ENCODE results near the gene THBS3. TPM values are rescaled to one million over a fixed set of nuclear protein-coding genes. Genes with fewer than 3 reads are reported as not detected.
A peak's percentile ranks its signal among the peaks of the same experiment; 100 is the strongest.

THBS3 gene
- total RNA-seq, 1 donor from 2014 or later, result 40.3 TPM

DNA sequence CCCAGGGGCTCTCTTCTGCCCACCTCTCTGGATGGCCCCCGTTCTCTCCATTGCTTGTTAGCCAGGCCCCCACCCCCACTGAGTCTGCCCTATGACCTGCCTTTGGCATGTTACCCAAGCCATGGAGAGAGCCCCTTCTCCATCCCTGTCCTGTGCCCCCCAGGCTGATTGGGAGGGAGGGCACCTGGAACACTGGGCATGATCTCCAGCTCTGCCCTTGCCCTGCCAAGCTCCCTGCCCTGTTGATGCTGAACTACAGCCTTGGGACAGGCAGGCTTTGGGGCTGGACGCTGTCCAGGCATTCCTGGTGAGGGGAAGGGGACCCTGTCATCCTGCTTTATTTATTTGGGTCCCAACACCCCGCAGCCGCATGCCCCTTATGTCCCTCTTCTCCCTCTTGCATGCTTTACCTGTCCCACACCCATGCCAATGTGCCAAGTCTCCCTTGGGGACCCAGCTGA is 23.3 kb downstream of the THBS3 start:
- no peaks in the 10 kb centered on the region for H3K4me1 ChIP-seq
- no peak overlapping the region for H3K27ac ChIP-seq
- TF ChIP-seq, protein P1, sequence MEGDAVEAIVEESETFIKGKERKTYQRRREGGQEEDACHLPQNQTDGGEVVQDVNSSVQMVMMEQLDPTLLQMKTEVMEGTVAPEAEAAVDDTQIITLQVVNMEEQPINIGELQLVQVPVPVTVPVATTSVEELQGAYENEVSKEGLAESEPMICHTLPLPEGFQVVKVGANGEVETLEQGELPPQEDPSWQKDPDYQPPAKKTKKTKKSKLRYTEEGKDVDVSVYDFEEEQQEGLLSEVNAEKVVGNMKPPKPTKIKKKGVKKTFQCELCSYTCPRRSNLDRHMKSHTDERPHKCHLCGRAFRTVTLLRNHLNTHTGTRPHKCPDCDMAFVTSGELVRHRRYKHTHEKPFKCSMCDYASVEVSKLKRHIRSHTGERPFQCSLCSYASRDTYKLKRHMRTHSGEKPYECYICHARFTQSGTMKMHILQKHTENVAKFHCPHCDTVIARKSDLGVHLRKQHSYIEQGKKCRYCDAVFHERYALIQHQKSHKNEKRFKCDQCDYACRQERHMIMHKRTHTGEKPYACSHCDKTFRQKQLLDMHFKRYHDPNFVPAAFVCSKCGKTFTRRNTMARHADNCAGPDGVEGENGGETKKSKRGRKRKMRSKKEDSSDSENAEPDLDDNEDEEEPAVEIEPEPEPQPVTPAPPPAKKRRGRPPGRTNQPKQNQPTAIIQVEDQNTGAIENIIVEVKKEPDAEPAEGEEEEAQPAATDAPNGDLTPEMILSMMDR (IDR thresholded peaks at IDR 0.05), result no peak
- peaks cover 0 to 7% of the 10 kb centered on the region in 2 donors for H3K36me3 ChIP-seq
- no peaks in the 10 kb centered on the region for H3K27me3 ChIP-seq
- no peak overlapping the region for H3K4me3 ChIP-seq
- peak in 1 of 2 donors; percentile 5 for DNase-seq (ENCODE audit: low spot score in 2 of 2)
- no peaks in the 10 kb centered on the region for H3K9me3 ChIP-seq
- intact Hi-C loops (cut with DNase I), result no loop called here

DNA sequence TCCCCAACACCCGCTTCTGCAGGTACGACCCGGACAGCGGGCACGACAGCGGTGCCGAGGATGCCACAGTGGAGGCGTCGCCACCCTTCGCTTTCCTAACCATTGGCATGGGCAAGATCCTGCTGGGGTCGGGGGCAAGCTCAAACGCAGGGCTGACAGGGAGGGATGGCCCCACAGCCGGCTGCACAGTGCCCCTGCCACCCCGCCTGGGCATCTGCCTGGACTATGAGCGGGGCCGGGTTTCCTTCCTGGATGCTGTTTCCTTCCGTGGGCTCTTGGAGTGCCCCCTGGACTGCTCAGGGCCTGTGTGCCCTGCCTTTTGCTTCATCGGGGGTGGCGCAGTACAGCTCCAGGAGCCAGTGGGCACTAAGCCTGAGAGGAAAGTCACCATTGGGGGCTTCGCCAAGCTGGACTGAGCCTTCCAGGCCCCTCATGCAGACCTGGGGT is 23.9 kb downstream of the THBS3 start:
- Histone ChIP-seq H3K27ac (no peak overlapping the region), H3K9me3 (no peaks in the 10 kb centered on the region), H3K36me3 (peaks cover 0 to 8% of the 10 kb centered on the region in 2 donors), H3K4me3 (no peak overlapping the region), H3K27me3 (no peaks in the 10 kb centered on the region), H3K4me1 (no peaks in the 10 kb centered on the region)
- intact Hi-C loops (cut with DNase I), result no loop called here
- TF ChIP-seq, protein P1 (IDR thresholded peaks at IDR 0.05), result no peak
- DNase-seq (ENCODE audit: low spot score in 2 of 2), result peak in 1 of 2 donors; percentile 4

DNA sequence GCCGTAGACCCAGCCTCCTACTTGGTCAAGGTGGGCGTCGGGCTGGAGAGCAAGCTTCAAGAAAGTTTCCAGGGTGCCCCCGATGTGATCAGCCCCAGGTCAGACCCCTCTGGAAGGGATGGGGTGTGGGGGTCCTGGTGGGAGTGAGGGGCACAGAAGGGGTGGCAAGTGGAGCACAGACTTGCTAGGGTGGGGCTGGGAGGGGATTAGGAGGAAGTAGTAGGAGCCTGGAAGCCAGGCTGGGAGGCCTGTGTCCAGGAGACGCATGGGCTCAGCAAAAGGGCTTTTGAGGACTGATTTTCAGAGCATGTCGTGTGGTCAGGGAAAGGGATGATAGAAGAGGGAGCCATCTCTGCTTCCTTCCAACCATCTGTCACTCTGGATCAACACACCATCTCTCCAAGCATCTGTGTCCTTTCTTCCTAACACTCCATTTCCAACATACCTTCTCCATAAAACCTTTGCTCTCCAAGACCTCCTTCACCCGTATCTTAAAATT is 25.6 kb downstream of the THBS3 start:
- peaks cover 0 to 8% of the 10 kb centered on the region in 2 donors for H3K36me3 ChIP-seq
- H3K4me1 ChIP-seq, result no peaks in the 10 kb centered on the region
- H3K27ac ChIP-seq, result no peak overlapping the region
- TF ChIP-seq, protein P1 (IDR thresholded peaks at IDR 0.05), result no peak
- DNase-seq (ENCODE audit: low spot score in 2 of 2), result no peak
- H3K27me3 ChIP-seq, result no peaks in the 10 kb centered on the region
- H3K4me3 ChIP-seq, result no peak overlapping the region
- intact Hi-C loops (cut with DNase I), result no loop called here
- H3K9me3 ChIP-seq, result no peaks in the 10 kb centered on the region

DNA sequence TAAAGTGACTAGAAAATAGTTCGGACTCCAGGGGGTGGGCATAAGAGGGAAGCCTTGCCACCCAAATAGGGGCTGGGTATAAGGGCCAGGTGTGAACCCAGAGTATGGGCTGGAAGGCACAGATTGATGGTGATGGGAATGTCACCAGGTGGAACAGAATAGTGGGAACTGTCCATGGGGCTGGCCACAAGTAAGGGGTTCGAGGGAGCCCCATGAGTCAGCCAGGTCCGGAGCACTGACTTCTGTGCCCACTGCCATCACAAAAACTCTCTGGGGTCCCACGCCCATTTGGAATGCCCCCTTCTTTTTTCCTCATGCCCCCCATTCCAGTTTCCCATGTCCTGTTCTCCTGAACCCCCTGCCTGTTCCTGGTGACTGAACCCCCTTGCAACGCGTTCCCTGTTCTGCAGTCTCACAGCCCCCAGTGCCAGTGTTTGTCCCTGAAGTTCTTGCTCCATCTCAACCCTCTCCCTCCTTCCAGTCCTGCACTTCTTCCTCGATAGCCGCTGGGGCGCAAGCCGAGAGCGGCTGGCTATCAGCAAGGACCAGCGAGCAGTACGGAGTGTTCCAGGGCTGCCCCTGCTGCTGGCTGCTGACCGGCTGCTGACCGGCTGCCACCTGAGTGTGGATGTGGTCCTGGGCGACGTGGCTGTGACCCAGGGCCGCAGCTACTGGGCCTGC is 26.2 kb downstream of the THBS3 start:
- peak in 1 of 2 donors; percentile 57 for DNase-seq (ENCODE audit: low spot score in 2 of 2)
- peaks cover 0 to 8% of the 10 kb centered on the region in 2 donors for H3K36me3 ChIP-seq
- H3K9me3 ChIP-seq, result no peaks in the 10 kb centered on the region
- H3K4me1 ChIP-seq, result no peaks in the 10 kb centered on the region
- no peak overlapping the region for H3K27ac ChIP-seq
- no peak overlapping the region for H3K4me3 ChIP-seq
- TF ChIP-seq, protein P1 (IDR thresholded peaks at IDR 0.05), result no peak
- H3K27me3 ChIP-seq, result no peaks in the 10 kb centered on the region
- intact Hi-C loops (cut with DNase I), result no loop called here

DNA sequence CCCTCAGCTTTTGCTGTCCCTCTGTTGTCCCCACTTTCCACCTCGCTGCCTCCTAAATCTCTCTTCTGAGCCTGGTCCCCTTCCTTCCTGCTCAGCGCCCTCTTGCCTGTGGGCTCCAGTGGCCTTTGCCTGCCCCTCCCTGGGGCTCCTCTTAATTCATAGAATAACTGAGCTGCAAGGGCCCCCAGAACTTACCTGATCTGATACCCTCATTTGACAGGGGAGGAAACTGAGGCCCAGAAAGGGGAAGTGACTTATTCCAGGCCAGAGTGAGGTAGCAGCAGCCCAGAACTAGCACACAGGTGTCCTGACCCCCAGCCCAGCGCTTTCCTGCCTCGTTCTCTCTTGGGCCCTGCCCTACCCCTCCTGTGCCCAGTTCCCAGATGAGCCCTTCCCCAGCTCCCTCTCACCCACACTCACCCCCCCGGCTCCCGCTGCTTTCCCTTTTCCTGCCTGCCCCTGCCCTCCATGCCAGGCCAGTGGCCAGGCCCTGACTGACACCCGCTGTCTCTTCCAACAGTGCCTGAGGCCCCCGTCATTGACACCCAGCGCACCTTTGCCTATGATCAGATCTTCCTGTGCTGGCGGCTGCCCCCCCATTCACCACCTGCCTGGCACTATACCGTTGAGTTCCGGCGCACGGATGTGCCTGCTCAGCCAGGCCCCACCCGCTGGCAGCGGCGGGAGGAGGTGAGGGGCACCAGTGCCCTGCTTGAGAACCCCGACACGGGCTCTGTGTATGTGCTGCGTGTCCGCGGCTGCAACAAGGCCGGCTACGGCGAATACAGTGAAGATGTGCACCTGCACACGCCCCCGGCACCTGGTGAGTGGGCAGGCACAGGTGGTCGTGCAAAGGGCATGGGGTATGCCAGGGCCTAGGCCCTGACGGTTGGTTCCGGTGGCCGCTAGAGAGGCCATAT is 28.3 kb downstream of the THBS3 start:
- Histone ChIP-seq H3K9me3 (no peaks in the 10 kb centered on the region), H3K27ac (no peak overlapping the region), H3K36me3 (peaks cover 0 to 8% of the 10 kb centered on the region in 2 donors), H3K27me3 (no peaks in the 10 kb centered on the region), H3K4me1 (peaks cover 0 to 3% of the 10 kb centered on the region in 2 donors), H3K4me3 (no peak overlapping the region)
- intact Hi-C loops (cut with DNase I), result no loop called here
- DNase-seq (ENCODE audit: low spot score in 2 of 2), result peak in 1 of 2 donors; percentile 60
- TF ChIP-seq, protein P1 (IDR thresholded peaks at IDR 0.05), result no peak

All from ascending aorta (tissue), 2 donors.